ENCODE results near the gene E2F6. TPM values are rescaled to one million over a fixed set of nuclear protein-coding genes. Genes with fewer than 3 reads are reported as not detected.

The E2F6 gene
- total RNA-seq, 1 experiment from 2014 or later, result 35.5 TPM

DNA sequence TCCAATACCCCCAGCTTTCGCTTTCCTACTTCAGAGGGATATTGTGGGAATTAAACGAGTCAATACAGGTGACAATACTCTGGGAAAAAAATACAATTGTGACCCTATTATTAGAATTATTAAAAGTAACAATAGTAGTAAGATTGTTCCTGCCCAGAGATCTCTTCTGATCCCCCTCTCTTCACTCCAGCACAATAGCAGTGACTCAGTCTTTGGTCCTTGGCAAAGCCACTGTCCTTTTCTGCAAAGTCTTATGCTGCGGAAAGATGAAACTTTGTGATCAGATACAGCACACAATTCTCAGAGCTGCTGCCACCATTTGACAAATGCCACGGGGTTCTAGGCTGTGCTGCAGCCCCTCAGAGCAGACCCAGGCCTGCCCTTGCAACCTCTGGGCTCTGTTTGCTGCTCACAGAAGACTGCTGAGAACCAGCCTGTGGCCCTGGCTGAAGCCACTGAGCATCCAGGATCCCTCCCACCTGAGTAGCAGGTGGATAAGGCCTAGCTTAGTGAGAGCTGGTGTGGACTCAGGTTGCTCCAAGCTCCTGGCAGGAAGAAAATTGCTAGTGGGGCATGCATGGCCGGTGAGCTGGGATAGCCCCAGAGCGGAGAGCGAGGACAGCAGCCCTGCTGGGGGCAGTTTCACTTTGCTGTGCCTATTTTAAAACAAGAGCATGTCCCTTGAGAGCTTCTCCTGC, 61.4 kb downstream of the E2F6 start:
- no TSS peak for BruUV-seq (replicated peaks)
- H3K27me3 ChIP-seq (replicated peaks; ENCODE audit: insufficient read depth, low read depth, low read length, poor library complexity), result no peaks in the 10 kb centered on the region
- H3K4me1 ChIP-seq (ENCODE audit: insufficient read depth, low read length, poor library complexity, severe bottlenecking), result peaks cover 10% of the 10 kb centered on the region
- TF ChIP-seq CTCF (conservative IDR thresholded peaks at IDR 0.05; ENCODE audit: low read depth, low read length), result no peak
- no peak for TF ChIP-seq EZH2 (IDR thresholded peaks at IDR 0.05; ENCODE audit: borderline replicate concordance, low read depth, low read length, poor library complexity, severe bottlenecking)
- no peaks in the 10 kb centered on the region for H3K36me3 ChIP-seq (ENCODE audit: insufficient read depth, low read length, poor library complexity, severe bottlenecking)
- H3K4me3 ChIP-seq (ENCODE audit: low read depth, low read length, poor library complexity, severe bottlenecking), result no peak overlapping the region
- H3K9me3 ChIP-seq (ENCODE audit: low read depth, low read length, poor library complexity, severe bottlenecking), result no peaks in the 10 kb centered on the region
- intact Hi-C loops (cut with micrococcal nuclease; ENCODE audit: unreplicated experiment), result no loop called here
- ChIA-PET POLR2A (ENCODE audit: low non-redundant PET) (no interaction called here), CTCF (interaction anchor here (0.9 kb wide), 1 partner anchor 13 kb away, joined by 4 read pairs; no protein-coding TSS in a partner anchor)
- no peak overlapping the region for H3K27ac ChIP-seq (ENCODE audit: low read depth, low read length, poor library complexity, severe bottlenecking)
- no peak for DNase-seq (ENCODE audit: low spot score)

DNA sequence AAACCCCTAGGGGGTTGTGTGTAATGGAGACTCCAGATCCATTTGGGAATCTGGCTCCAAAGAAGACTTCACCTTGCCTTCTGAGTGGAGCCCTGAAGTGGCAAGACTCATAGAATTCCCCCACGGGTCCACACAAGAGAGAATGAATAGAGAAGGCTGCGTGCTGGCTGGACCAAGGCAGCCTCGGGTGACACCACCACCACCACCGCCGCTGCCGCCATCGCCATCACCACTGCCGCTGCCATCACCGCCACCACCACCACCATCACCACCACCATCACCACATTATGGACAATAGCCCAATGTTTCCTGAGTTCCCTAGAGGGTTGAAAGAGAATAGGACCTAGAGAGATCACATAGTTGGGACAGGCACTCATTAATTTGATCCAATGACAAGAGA, 63.5 kb downstream of the E2F6 start:
- no peak for DNase-seq (ENCODE audit: low spot score)
- no peaks in the 10 kb centered on the region for H3K9me3 ChIP-seq (ENCODE audit: low read depth, low read length, poor library complexity, severe bottlenecking)
- POLR2A ChIA-PET (ENCODE audit: low non-redundant PET), result no interaction called here
- no peaks in the 10 kb centered on the region for H3K36me3 ChIP-seq (ENCODE audit: insufficient read depth, low read length, poor library complexity, severe bottlenecking)
- no peaks in the 10 kb centered on the region for H3K27me3 ChIP-seq (replicated peaks; ENCODE audit: insufficient read depth, low read depth, low read length, poor library complexity)
- no TSS peak for BruUV-seq (replicated peaks)
- TF ChIP-seq EZH2 (IDR thresholded peaks at IDR 0.05; ENCODE audit: borderline replicate concordance, low read depth, low read length, poor library complexity, severe bottlenecking), result no peak
- no peak for TF ChIP-seq CTCF (conservative IDR thresholded peaks at IDR 0.05; ENCODE audit: low read depth, low read length)
- intact Hi-C loops (cut with micrococcal nuclease; ENCODE audit: unreplicated experiment), result no loop called here
- no peak overlapping the region for H3K4me3 ChIP-seq (ENCODE audit: low read depth, low read length, poor library complexity, severe bottlenecking)
- H3K4me1 ChIP-seq (ENCODE audit: insufficient read depth, low read length, poor library complexity, severe bottlenecking), result peaks cover 16% of the 10 kb centered on the region
- CTCF ChIA-PET, result no interaction called here
- no peak overlapping the region for H3K27ac ChIP-seq (ENCODE audit: low read depth, low read length, poor library complexity, severe bottlenecking)

DNA sequence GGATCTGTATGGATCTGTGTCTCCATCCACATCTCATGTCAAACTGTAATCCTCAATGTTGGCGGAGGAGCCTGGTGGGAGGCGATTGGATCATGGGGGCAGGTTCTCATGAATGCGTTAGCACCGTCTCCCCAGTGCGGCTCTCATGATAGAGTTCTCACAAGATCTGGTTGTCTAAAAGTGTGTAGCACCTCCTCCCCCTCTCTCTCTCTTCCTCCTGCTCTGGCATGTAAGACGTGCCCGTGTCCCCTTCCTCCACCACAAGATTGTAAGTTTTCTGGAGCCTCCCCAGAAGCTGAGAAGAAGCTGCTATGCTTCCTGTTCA, 66.6 kb downstream of the E2F6 start:
- no peak for TF ChIP-seq CTCF (conservative IDR thresholded peaks at IDR 0.05; ENCODE audit: low read depth, low read length)
- TF ChIP-seq EZH2 (IDR thresholded peaks at IDR 0.05; ENCODE audit: borderline replicate concordance, low read depth, low read length, poor library complexity, severe bottlenecking), result no peak
- BruUV-seq (replicated peaks), result no TSS peak
- H3K4me3 ChIP-seq (ENCODE audit: low read depth, low read length, poor library complexity, severe bottlenecking), result no peak overlapping the region
- peaks cover 15% of the 10 kb centered on the region for H3K4me1 ChIP-seq (ENCODE audit: insufficient read depth, low read length, poor library complexity, severe bottlenecking)
- no peak overlapping the region for H3K27ac ChIP-seq (ENCODE audit: low read depth, low read length, poor library complexity, severe bottlenecking)
- no peak for DNase-seq (ENCODE audit: low spot score)
- no peaks in the 10 kb centered on the region for H3K36me3 ChIP-seq (ENCODE audit: insufficient read depth, low read length, poor library complexity, severe bottlenecking)
- ChIA-PET CTCF (no interaction called here), POLR2A (ENCODE audit: low non-redundant PET) (no interaction called here)
- no peaks in the 10 kb centered on the region for H3K27me3 ChIP-seq (replicated peaks; ENCODE audit: insufficient read depth, low read depth, low read length, poor library complexity)
- intact Hi-C loops (cut with micrococcal nuclease; ENCODE audit: unreplicated experiment), result no loop called here
- no peaks in the 10 kb centered on the region for H3K9me3 ChIP-seq (ENCODE audit: low read depth, low read length, poor library complexity, severe bottlenecking)

Measured in A673 (cell line).